M059J (cell line): ENCODE measurements around the gene OR8B12. TPM values are rescaled to one million over a fixed set of nuclear protein-coding genes. Genes with fewer than 3 reads are reported as not detected.

Source experiments
- DNase-seq: peaks from one replicate; pipeline ENCODE4 v3.0.0-alpha.2; 2012; ENCODE audit warnings: low read depth
- total RNA-seq: library from RNA; depleted of rRNA; stranded (reverse); fragments of >200 nt; shearing (Covaris generic); gene quantifications from 2 replicates; pipeline ENCODE4 v1.2.3, GENCODE V29; 2014; rRNA removed

OR8B12 gene
- not detected in 2 replicates for total RNA-seq

GRCh38 chr11:124543554-124543953 lies at the start of gene OR8B12:
TSS of gene OR8B12 (minus strand) at chr11:124543654. CDS start at chr11:124543654, 0 bp downstream.
- DNase-seq = no peak

GRCh38 chr11:124592627-124593026 lies 49.2 kb upstream of the OR8B12 start:
- DNase-seq = no peak

GRCh38 chr11:124591430-124591829 lies 48.0 kb upstream of the OR8B12 start:
- no peak for DNase-seq

GRCh38 chr11:124586238-124586860 lies 42.9 kb upstream of the OR8B12 start:
- DNase-seq = peak; percentile 58

GRCh38 chr11:124584681-124585372 lies 41.4 kb upstream of the OR8B12 start:
- DNase-seq = no peak

- no peak for DNase-seq
These were observed 40.3 kb upstream of the OR8B12 start for GRCh38 chr11:124583781-124584180.

GRCh38 chr11:124582565-124582964 lies 39.1 kb upstream of the OR8B12 start:
- DNase-seq = no peak

GRCh38 chr11:124581817-124582216 lies 38.4 kb upstream of the OR8B12 start:
- no peak for DNase-seq

- DNase-seq = no peak
These were observed 35.3 kb upstream of the OR8B12 start for GRCh38 chr11:124578761-124579160.

- no peak for DNase-seq
These were observed 34.4 kb upstream of the OR8B12 start for GRCh38 chr11:124577716-124578427.

GRCh38 chr11:124570160-124570559 lies 26.7 kb upstream of the OR8B12 start:
- no peak for DNase-seq

GRCh38 chr11:124569697-124570096 lies 26.2 kb upstream of the OR8B12 start, which contains the start of gene OR8A1:
TSS of gene OR8A1 (plus strand) at chr11:124569997. CDS start at chr11:124570120, 123 bp downstream.
- DNase-seq = no peak

- DNase-seq = no peak
These were observed 13.4 kb upstream of the OR8B12 start for GRCh38 chr11:124556828-124557227.

- no peak for DNase-seq
These were observed 8.5 kb upstream of the OR8B12 start for GRCh38 chr11:124551987-124552386.

GRCh38 chr11:124551189-124551588 lies 7.7 kb upstream of the OR8B12 start:
- DNase-seq = no peak

GRCh38 chr11:124543145-124543544 lies 309 bp downstream of the OR8B12 start:
- DNase-seq = no peak

- DNase-seq = no peak
These were observed 2.2 kb downstream of the OR8B12 start for GRCh38 chr11:124541204-124541603.

GRCh38 chr11:124538019-124538418 lies 5.4 kb downstream of the OR8B12 start:
- peak; percentile 8 for DNase-seq

GRCh38 chr11:124536520-124536919 lies 6.9 kb downstream of the OR8B12 start:
- DNase-seq = peak; percentile 21

GRCh38 chr11:124535552-124536232 lies 7.8 kb downstream of the OR8B12 start:
- DNase-seq = no peak

GRCh38 chr11:124534051-124534450 lies 9.4 kb downstream of the OR8B12 start:
- DNase-seq = no peak

- DNase-seq = no peak
These were observed 9.8 kb downstream of the OR8B12 start for GRCh38 chr11:124533626-124534025.
